Measurements from ENCODE around the gene PTEN.

The PTEN gene

DNA sequence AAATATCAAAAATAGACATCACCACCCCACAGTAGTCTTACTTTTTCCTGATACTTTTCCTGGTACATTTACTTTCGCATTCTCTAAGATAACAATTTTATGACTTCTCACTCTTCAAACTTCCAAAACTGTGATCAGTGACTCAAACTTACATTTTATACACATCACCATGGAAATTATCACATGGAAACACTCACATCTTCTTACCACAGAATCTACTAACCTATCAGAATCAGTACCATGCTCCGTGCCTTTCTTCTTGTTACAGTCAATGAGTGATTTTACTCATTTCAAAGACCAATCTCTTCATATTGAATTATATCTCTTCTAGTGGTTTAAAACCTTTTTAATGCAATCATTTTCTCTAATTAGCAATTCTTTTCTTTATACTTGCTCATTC, 120.3 kb downstream of the PTEN start:
- DNase-seq: no peak

DNA sequence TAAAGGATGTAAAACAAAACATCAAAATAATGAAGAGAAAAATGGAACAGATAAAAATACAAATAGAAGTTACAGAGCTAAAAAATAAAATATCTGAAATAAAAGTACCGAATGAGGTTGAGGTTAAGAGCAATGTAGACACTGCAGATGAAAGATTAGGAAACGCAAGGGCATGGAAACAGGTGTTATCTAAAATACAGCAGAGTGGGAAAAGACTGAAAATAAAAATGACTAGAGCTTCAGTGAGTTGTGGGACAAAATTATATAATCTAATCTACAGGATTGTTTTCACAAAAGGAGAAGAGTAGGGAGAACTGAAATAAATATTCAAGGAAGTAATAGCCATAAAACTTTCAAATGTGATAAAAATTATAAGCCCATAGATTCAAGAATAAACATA, 123.8 kb downstream of the PTEN start:
- no peak for DNase-seq

DNA sequence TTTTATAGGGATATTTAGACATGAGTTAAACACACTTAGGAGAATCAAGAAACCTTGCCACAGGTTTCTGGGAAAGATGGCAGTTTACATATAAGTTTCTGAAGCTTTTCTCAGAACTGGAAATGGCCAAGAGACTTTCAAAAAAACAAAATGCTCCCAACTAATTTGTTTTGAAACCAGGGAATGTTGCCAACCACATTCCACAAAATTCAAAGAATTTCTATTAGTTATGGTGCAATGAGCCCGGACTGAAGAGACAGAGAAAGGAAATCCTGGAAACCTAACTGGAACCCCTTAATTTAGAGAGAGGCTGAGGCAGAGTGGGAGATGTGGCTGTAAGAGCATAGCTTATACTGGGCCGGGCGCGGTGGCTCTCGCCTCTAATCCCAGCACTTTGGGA, 128.5 kb downstream of the PTEN start:
- DNase-seq: no peak

DNA sequence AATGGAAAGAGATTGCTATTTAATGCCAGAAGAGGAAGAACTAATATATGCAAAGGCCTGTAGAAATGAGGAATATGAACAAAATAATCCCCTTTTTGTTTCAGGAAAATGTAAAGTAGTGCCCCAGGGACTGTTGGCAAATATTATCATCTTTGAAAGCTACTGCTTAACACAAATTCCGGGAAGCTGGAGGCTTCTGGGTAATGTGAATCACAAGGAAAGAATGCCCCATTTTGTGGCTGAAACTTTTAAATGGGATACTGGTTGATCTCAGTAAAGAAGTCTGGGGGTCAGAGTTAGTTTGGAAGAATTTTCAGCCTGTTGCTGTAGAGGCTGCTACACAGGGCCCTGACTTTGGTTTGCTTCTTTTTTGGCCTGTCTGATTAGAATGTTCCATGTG, 141.0 kb downstream of the PTEN start:
- DNase-seq: no peak

DNA sequence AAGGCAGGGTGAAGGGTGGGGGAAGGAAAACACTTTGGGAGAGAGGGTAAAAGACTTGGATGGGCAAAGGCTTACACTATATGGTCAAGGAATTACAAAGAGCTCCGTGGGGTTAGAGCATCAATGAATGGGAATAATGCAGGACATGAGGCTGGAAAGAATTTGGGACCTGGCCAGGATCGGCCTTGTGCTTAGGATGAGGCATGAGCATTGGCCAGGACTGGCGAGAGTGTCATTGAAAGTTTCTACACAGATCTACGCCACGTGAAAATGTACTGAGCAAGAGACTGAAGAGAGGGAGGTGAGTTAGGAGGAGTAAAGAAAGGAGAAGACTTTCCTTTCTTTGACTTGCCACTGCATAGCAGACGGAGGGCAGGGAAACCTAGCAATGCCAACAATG, 142.8 kb downstream of the PTEN start:
- DNase-seq: no peak

DNA sequence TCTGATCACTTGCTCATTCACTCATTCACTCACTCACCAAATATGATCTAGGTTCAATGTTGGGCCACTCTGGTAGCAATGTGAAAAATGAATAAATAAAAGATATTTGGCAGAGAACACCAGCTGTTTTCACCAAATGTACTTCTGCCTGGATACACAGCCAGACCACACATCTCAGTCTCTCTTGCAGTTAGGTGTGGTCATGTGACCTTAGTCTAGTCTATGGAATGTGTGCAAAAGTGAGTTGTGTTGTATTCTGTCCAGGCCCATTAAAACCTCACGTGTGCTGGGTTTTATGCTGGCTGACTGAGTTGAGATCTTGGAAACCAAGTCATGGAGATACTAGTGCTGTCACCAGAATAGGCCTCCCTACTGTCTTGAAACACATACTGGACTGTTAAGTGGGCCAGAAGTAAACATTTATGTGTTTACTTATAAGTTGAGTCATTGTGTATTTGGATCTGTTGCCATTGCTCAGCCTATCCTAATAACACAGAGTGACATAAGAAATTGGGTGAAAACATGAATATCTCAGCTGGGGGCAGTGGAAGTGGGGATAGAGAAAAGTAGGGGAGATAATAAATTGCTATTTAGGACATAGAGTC, 145.5 kb downstream of the PTEN start:
- DNase-seq: no peak

DNA sequence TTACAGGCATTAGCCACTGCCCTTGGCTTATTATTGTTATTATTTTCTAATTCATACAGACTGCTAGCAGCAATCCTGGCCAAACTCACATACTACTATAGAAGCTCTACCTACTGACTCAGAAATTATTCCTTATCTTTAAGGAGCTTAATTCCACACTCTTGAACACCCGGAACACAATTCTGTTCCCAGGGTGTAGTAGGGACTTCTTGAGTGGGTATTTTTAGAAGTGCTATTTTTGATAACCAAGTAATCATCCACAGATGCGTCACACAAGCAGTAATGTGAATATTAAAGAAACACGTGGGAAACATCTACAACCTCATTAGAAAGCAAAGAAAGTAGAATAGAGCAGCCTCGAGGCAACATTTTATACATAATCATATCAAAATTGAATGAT, 149.2 kb downstream of the PTEN start:
- DNase-seq: no peak

DNA sequence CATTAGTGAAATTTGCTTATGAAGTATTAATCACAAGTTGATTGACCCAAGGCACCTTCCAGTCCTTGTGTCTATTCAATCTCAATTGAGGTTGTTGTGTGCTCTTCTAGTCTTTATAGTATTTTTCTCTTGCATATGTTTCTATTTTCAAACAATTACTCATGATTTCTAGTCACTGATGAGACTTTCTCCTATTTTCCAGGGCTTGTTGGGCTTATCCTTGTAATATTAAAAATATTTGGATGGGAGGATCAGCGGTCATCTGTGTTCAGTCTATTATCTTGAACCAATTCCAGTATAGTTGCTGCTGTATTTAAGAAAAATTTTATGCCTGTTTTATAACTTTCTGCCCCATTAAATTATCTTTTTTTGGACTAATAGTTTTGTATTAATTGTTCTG, 154.4 kb downstream of the PTEN start:
- no peak for DNase-seq

DNA sequence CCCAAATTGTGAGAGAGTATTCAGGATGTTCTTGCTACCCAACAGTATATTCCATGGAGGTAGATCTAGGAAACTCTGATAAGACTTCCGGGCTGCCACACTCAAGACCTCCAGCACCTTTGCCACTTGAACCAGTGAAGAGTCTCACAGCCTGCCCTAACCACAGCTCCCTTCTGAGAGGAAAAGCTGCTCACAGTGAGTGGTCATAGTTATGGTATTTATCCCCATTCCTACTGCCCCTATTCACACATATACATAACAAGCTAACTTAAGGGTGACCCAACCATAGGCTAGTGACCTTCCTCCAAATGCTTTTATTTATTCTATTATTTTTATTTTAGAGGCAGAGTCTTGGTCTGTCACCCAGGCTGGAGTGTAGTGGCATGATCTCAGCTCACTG, 156.3 kb downstream of the PTEN start:
- no peak for DNase-seq

All from CD4-positive, alpha-beta T cell treated with Interleukin-21 for 1 hour (primary cell).